GM21381 (cell line): ENCODE results near the gene SECISBP2.
"Not testable (repeated sequence)": the region's sequence is repeated elsewhere in the genome, so short reads cannot be mapped to it uniquely, and the experiment has no call there.

Experiments
- ATAC-seq: cut with Tn5 transposase; IDR thresholded peaks from one replicate; pipeline ENCODE4 v1.9.1; 2021; ENCODE audit warnings: mild to moderate bottlenecking, moderate library complexity; ENCODE audit not compliant: unreplicated experiment

Gene SECISBP2, protein sequence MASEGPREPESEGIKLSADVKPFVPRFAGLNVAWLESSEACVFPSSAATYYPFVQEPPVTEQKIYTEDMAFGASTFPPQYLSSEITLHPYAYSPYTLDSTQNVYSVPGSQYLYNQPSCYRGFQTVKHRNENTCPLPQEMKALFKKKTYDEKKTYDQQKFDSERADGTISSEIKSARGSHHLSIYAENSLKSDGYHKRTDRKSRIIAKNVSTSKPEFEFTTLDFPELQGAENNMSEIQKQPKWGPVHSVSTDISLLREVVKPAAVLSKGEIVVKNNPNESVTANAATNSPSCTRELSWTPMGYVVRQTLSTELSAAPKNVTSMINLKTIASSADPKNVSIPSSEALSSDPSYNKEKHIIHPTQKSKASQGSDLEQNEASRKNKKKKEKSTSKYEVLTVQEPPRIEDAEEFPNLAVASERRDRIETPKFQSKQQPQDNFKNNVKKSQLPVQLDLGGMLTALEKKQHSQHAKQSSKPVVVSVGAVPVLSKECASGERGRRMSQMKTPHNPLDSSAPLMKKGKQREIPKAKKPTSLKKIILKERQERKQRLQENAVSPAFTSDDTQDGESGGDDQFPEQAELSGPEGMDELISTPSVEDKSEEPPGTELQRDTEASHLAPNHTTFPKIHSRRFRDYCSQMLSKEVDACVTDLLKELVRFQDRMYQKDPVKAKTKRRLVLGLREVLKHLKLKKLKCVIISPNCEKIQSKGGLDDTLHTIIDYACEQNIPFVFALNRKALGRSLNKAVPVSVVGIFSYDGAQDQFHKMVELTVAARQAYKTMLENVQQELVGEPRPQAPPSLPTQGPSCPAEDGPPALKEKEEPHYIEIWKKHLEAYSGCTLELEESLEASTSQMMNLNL

DNA sequence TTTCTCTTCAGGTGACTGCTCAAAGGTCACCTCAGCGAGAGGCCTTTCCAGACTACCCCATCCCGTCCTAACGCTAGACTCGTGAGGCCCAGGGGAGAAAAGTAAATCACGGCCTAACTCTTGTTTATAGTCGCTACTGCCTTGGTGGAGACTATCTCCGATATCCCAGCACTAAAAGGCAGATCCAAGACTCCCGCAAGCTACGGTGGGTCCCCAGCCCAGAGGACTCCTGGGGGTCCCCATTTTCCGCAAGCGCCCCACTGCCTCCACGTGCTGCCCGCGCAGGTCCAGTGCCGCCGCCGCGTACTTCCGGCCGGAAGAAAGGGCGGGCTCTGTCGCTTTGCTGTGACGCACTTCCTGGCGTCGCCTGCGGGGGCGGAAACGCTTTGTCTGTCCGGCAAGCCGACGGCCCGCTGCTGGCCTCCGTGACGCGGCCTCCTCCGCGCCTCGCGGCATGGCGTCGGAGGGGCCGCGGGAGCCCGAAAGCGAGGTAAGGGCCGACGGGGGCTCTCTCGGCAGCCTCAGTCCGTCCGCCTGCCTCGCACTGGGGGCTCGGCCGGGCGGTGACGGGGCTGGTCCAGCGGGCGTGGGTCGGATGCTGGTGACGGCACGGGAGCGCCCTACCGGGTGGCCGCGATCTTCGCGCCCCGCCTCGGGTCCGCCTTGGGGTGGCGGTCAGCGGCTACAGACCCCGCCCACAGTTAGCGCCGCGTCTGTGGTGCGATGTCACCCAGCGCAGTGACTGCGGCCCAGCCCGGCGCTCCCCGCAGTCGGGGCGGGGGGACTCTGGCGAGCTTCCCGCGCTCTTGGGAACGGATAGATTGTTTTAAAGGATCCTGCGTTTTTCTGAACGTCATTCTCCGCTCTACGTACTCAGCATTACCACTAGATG lies at the start of gene SECISBP2:
TSS of gene SECISBP2 (plus strand) at position 378 of the 892 bp plus-strand sequence. CDS start at position 455, 77 bp downstream.
- peak; percentile 89 for ATAC-seq

DNA sequence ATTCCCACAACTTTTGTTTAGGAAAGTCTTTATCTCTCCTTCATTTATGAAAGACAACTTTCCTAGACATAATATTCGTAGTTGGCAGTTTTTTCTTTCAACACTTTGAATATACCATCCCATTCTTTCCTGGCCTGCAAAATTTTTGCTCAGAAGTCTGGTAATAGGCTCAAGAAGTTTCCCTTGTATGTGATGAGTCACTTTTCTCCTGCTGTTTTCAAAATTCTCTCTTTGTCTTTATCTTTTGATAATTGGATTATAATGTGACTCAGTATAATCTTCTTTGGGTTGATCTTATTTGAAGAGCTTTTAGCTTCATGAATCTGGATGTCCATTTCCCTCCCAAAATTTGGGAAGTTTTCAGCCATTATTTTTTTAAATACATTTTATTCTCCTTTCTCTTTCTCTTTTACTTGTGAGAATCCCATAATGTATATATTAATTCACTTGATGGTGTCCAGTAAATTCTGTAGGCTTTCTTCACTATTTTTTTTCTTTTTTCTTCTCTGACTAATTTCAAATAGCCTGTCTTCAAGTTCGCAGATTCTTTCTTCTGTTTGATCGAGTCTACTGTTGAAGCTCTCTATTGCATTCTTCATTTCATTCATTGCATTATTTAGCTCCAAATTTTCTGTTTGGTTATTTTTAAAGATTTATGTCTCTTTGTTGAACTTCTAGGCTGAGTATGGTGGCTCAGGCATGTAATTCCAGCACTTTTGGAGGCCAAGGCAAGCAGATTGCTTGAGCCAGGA lies 44.6 kb upstream of the SECISBP2 start:
- ATAC-seq, result no peak

DNA sequence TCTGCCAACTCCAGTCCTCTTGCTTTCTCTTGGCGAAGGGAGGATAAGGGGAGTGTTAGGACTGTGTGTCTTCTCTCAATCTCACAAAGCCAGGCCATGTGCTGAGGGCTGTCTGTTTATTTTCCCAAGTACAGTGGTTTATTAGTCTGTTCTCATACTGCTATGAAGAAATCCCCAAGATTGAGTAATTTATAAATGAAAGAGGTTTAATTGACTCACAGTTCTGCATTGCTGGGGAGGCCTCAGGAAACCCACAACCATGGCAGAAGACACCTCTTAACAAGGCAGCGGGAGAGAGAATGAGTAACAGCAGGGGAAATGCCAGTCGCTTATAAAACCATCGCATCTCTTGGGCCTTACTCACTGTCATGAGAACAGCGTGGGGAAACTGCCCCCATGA lies 43.5 kb upstream of the SECISBP2 start:
- ATAC-seq, result no peak

DNA sequence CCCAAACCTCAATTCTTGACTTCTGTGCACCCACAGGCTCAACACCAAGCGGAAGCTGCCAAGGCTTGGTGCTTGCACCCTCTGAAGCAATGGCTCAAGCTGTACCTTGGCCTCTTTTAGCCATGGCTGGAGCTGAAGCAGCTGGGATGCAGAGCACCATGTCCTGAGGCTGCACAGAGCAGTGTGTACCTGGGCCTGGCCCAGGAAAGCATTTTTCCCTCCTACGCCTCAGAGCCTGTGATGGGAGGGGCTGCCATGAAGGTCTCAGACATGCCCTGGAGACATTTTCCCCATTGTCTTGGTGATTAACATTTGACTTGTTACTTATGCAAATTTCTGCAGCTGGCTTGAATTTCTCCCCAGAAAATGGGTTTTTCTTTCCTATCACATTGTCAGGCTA lies 42.3 kb upstream of the SECISBP2 start:
- not testable (repeated sequence) for ATAC-seq

DNA sequence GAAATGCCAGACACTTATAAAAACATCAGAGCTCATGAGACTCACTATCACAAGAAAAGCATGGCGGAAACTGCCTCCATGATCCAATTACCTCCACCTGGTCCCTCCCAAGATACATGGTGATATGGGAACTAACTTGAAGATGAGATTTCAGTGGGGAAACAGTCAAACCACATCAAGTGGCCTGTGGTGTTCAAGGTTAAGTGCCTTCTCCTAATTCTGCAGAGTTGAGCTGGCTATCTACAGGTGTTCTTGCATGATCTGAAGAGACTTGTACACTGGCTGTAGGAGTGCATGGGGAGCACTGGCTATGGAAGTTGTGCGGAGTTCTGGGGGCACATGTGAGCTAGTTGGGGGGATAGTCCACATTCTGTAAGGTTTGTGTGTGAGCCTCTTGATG lies 41.3 kb upstream of the SECISBP2 start:
- no peak for ATAC-seq

DNA sequence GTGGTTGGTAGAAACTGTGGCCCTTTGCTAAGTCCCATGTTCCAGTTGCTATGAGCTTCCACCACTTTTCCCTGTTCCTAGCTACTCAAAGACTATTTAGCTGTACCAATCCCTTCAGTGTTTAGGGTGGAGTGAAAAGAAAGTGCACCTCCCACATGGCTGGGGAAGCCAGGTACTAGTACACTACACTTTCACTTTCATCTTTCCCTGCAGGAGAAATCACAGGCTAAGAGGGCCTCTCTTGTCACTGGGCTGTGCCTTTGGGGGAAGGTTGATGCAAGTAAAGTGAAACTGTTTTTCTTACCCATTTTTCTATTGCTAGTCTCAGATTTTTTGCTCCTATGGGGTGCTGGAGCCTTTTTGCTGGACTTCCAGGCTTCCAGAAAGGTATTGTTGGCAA lies 40.8 kb upstream of the SECISBP2 start:
- no peak for ATAC-seq

DNA sequence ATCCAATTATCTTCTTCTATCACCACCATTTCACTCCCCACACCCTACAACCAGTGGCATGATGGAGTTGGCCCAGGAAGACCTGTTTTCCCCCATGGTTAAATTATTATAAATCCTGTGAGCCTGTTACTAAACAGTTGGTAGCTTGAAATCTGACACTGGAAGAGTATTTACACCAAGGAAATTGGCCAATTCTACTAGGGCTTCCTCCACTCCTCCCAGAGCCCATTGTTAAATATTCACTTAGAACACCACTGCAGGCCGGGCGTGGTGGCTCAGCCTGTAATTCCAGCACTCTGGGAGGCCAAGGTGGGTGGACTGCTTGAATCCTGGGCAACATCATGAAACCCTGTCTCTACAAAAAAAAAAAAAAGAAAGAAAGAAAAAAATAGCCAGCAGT lies 39.7 kb upstream of the SECISBP2 start:
- ATAC-seq, result no peak

DNA sequence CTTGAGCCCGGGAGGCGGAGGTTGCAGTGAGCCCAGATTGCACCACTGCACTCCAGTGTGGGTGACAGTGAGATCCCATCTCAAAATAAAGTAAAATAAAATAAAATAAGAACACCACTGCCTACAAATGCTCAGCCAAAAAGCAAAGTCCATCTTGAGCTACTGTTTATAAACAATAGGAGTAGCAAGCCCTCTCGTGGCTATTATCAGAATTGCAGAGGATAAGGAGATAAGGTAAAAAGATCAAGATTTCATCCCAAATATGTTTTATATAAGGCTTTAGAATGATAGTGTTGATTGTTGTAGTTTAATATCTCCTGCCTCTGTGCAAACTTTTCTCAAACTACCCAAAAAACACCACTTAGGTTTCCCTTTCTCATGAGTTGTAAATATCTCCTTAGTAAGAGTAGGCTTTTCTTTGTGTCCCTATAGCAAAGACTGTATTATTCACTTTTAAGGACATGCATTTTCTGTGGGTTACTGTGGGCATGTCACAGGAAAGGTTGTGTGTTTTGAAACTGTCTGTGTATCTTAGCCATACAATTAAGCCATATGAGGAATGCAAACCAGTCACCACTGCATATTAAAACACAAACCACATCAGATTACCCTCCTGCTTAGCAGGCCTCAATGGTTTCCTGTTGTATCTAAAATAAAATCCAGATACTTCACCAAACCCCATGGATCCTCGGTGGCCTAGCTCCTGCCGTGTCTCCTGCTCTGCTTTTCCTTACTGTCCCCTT lies 39.1 kb upstream of the SECISBP2 start:
- ATAC-seq, result peak; percentile 57

DNA sequence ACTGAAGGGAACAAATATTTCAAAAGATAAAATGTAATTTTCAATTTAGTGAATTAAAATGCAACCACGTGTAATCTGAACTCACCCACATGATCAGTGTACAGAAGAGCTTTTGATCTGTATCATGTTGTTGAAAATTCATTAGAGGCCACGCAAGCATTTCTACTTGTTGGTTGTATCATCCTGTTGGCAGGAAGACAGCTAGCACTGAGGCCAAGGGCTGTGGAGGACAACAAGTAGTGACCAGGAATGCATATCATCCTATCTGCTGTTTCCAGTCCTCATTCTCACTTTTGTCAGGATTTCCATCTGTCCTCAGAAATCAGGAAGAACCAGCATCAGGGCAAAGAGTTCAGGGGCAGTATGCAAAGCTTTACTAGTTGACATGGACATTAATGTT lies 37.2 kb upstream of the SECISBP2 start:
- ATAC-seq, result no peak

DNA sequence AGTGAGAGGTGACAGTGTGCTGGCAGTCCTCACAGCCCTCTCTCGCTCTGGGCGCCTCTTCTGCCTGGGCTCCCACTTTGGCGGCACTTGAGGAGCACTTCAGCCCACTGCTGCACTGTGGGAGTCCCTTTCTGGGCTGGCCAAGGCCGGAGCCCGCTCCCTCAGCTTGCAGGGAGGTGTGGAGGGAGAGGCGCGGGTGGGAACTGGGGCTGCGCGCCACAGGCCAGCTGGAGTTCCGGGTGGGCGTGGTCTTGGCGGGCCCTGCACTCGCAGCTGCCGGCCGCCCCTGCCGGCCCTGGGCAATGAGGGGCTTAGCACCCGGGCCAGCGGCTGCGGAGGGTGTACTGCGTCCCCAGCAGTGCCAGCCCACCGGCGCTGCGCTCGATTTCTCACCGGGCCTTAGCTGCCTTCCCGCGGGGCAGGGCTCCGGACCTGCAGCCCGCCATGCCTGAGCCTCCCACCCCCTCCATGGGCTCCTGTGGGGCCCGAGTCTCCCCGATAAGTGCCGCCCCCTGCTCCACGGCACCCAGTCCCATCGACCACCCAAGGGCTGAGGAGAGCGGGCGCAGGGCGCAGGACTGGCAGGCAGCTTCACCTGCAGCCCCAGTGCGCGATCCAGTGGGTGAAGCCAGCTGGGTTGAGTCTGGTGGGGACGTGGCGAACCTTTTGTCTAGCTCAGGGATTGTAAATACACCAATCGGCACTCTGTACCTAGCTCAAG lies 35.9 kb upstream of the SECISBP2 start:
- not testable (repeated sequence) for ATAC-seq

DNA sequence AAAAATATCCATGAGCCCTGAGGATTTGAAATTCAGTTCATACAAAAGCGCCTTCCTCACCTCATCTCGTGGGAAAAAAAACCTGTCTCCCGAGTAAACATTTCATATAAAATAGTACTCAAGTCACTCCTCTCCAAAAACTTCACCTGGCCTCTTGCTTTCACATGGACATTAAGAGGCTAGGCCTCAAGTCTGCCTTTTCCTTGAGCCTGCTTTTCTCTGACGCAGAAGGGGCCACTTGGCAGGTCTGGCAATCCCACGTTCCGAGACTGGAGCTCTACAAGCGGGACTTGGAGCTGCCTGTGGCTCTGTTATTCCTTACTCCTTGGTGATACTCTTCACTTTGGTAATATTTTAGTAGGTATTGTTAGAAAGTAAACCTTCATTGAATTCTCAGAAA lies 34.2 kb upstream of the SECISBP2 start:
- ATAC-seq, result no peak

DNA sequence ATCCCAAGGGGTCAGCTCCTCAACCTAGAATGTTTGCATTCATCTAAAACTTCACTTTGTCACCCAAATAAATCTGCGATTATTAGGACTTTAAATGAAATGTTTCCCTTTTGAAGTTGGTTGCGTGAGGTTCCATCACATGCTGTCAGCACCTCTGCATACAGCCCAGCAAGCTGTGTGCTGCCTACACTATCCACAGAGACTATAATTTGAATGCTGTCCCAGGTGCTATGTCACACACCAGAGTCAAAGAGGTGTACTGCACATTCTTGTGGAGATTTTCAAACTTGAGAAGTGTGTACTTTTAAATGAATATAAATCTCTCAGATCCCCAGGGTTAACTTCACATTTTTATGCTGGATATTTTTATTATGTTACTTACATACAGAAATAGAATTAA lies 26.6 kb upstream of the SECISBP2 start:
- no peak for ATAC-seq

DNA sequence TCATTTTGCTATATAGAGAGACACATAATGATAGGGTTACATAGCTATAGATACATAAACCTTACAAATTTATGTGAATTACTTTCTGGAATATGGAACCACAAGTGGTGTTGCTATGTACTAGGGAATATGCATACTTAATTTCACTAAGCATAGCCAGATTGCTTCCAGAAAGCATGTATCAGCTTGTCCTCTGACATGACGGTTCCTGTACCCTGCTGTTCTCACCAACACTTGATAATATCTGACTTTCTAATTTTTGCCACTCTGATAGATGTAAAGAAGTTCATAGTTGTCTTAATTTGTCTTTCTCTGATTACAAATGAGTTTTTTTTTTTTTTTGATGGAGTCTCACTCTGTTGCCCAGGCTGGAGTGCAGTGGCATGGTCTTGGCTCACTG lies 25.3 kb upstream of the SECISBP2 start:
- ATAC-seq, result no peak

DNA sequence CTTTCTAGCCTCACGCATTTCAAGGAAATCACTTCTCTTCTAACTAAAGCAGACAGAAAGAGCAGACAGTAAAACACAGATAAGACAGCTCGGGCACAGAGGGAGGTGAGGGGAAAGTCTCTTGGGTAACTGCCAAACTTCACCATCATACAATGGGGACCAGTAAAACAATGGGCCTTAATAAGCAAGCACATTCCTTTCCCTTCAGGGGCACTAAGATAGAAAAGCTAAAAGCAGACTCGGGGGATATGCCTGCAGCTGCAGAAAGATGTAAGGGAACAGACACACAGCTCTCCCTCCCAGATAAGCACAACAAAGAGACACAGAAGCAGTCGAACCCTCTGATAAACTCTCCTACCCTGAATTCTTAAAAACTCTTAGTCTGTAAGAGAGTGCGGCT lies 22.9 kb upstream of the SECISBP2 start:
- ATAC-seq, result no peak

DNA sequence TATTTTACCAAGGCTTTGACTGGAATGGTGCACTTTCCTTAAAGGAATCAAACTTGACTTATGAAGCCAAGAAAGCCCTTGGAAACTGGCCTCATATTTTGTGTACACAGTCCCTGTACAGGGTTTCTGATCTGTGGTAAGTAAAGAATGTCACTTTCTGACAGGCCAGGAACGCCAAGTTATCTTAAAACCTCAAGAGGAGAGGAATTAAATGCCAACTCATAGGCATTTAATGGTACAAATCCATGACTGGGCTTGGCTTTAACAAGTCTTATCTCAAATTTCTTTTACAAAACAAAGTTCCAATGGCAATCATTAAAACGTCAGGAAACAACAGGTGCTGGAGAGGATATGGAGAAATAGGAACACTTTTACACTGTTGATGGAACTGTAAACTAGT lies 16.3 kb upstream of the SECISBP2 start:
- not testable (repeated sequence) for ATAC-seq

DNA sequence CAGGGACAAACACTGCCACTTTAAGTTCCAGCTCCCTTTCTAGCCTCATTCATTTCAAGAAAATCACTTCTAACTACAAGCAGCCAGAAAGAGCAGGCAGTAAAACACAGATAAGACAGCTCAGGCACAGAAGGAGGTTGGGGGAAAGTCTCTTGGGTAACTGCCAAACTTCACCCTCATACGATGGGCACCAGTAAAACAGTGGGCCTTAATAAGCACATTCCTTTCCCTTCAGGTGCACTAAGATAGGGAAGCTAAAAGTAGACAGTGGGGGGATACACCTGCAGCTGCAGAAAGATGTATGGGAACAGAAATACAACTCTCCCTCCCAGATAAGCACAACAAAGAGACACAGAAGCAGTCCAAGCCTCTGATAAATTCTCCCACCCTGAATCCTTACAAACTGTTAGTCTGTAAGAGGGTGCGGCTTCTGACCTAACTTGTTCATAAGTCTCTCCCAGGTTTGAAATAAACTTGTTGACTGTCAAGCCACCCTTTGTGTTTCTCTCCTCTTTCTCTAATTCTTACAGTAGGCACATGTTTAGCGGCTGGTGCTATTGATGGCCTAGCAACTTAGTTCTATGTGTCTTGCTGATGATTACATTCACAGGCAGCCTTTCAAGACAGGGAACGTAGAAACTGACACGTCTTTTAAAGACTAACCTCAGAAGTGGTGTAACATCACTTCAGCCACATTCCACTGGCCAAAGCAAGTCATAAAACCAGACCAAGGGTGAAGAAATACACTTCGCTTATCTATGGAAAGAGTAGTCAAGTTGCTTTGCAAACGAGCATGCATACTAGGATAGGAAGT lies 14.1 kb upstream of the SECISBP2 start:
- ATAC-seq, result no peak

DNA sequence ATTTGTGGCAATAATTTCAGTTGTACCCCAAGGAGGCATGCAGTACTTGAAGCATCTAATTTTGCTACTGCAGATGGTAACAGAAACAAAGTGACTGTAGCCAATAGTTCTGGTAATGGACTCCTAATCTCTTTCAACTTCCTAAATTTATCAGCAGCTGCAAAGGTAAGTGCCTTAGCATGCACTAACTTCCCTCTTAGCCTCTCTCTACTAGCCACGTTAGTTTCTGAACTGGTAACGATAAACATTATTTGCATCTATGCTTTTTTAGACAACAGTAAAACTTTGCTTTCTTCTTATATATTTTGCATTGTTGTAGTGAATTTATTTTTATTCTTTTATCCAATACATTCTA lies 13.5 kb upstream of the SECISBP2 start:
- no peak for ATAC-seq

DNA sequence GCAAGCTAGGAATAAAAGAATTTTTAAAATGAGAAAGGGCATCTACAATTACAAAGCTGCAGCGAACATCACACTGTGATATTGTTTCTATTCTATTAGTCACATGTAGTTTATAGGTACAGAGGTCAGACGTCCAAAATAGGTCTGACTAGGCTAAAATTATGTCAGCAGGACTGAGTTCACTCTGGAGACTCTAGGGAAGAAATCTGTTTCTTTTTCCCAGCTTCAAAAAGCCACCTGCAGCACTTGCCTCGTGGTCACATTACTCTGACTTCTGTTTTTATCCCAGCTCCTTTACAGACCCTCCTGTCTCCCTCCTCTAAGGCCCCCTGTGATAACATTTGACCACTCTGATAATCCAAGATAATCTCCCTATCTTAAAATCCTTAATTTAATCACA lies 12.4 kb upstream of the SECISBP2 start:
- no peak for ATAC-seq
